ENCODE data around the gene RRP1. TPM values are rescaled to one million over a fixed set of nuclear protein-coding genes. Genes with fewer than 3 reads are reported as not detected.

Gene RRP1
- total RNA-seq, 1 experiment from 2014 or later: 53.9 TPM

- ChIA-PET RAD21 (ENCODE audit: low non-redundant PET in 1 of 2, low total read pairs in 2 of 2, uncharacterized antibody in 2 of 2, unreplicated experiment in 2 of 2) (no interaction called here), CTCF (no interaction called here), POLR2A (interaction anchor here (1.3 kb wide), 1 partner anchor 17 kb away, joined by 3 read pairs; no protein-coding TSS in a partner anchor)
- no peaks in the 10 kb centered on the region for H4K20me1 ChIP-seq (ENCODE audit: insufficient read depth)
- no peaks in the 10 kb centered on the region for H3K27me3 ChIP-seq (ENCODE audit: insufficient read depth, low read length)
- intact Hi-C loops (cut with micrococcal nuclease): no loop called here
- no peaks in the 10 kb centered on the region for H3K79me2 ChIP-seq (ENCODE audit: insufficient read depth, low read length)
- no peak overlapping the region for H3K4me2 ChIP-seq (ENCODE audit: low read length)
- no peaks in the 10 kb centered on the region for H3K9me3 ChIP-seq (ENCODE audit: control insufficient read depth in 1 of 2, insufficient read depth in 1 of 2, low read depth in 1 of 2, low read length in 2 of 2)
- no peak overlapping the region for H3K27ac ChIP-seq (ENCODE audit: low read depth, low read length)
- H3K9me2 ChIP-seq (ENCODE audit: insufficient read depth): no peaks in the 10 kb centered on the region
- ATAC-seq: no peak
- no peak overlapping the region for H3K9ac ChIP-seq (ENCODE audit: low read length)
- H3K4me1 ChIP-seq (ENCODE audit: control insufficient read depth in 1 of 2, insufficient read depth in 2 of 2, low read length in 2 of 2): no peaks in the 10 kb centered on the region
- H3K4me3 ChIP-seq (replicated peaks in 1 of 2; ENCODE audit: low read depth in 1 of 2, low read length in 2 of 2): no peak overlapping the region
- H2AFZ ChIP-seq (ENCODE audit: low read depth, low read length, poor library complexity, severe bottlenecking): no peak overlapping the region
- no peaks in the 10 kb centered on the region for H3K36me3 ChIP-seq (ENCODE audit: control insufficient read depth in 1 of 2, insufficient read depth in 2 of 2, low read length in 2 of 2)
- no peak for DNase-seq (ENCODE audit: low read depth, low spot score)
- BruUV-seq (replicated peaks): no TSS peak
- TF ChIP-seq EZH2 (IDR thresholded peaks at IDR 0.05) (no peak), TCF7L2 (IDR thresholded peaks at IDR 0.05; ENCODE audit: borderline replicate concordance, extremely low read depth, insufficient read depth, insufficient read length) (no peak), EZH2phosphoT487 (IDR thresholded peaks at IDR 0.05; ENCODE audit: borderline replicate concordance) (no peak), MAX (IDR thresholded peaks at IDR 0.05) (no peak), ZNF274 (IDR thresholded peaks at IDR 0.05; ENCODE audit: low read depth, low read length) (no peak), ELF1 (IDR thresholded peaks at IDR 0.05; ENCODE audit: borderline replicate concordance, low read depth) (no peak), CEBPB (IDR thresholded peaks at IDR 0.05; ENCODE audit: low read depth) (no peak), CTCF (IDR thresholded peaks at IDR 0.05 in 2 of 3, conservative IDR thresholded peaks at IDR 0.05 in 1 of 3; ENCODE audit: borderline replicate concordance in 1 of 3, insufficient read depth in 1 of 3, low read depth in 2 of 3, low read length in 2 of 3) (no peak), CBX3 (IDR thresholded peaks at IDR 0.05; ENCODE audit: low read depth) (no peak), POLR2A (IDR thresholded peaks at IDR 0.05; ENCODE audit: borderline replicate concordance, extremely low read depth, insufficient read depth, insufficient read length) (no peak), JUND (IDR thresholded peaks at IDR 0.05) (no peak), EGR1 (IDR thresholded peaks at IDR 0.05; ENCODE audit: low read depth) (no peak), FOSL1 (IDR thresholded peaks at IDR 0.05; ENCODE audit: low read depth) (no peak), REST (IDR thresholded peaks at IDR 0.05; ENCODE audit: low read depth) (no peak), RAD21 (IDR thresholded peaks at IDR 0.05; ENCODE audit: low read depth) (no peak)
Observed at GRCh38 chr21:43846430-43846829, 57.1 kb downstream of the RRP1 start.
